Smooth muscle cell (in vitro differentiated cells): ENCODE data around the gene UNC13A. TPM values are rescaled to one million over a fixed set of nuclear protein-coding genes. Genes with fewer than 3 reads are reported as not detected.
A peak's percentile ranks its signal among the peaks of the same experiment; 100 is the strongest.

Source experiments
- DNase-seq: peaks from one replicate; lab custom pipeline; 2025; ENCODE audit not compliant: unreplicated experiment; lab: John Stamatoyannopoulos, UW
- H2AFZ ChIP-seq: fragments of 200-600 bp; sonication (generic); 2 replicates; pipeline ENCODE4 v1.6.0; 2016; ENCODE audit warnings: antibody characterized with exemption, low read depth, mild to moderate bottlenecking
- H3F3A ChIP-seq: fragments of 200-600 bp; sonication (generic); 2 replicates; pipeline ENCODE4 v1.6.0; 2017; ENCODE audit warnings: antibody characterized with exemption, low read depth
- H3K27ac ChIP-seq: fragments of 200-600 bp; sonication (generic); 2 replicates; pipeline ENCODE4 v1.5.1; 2016; ENCODE audit warnings: low read depth, mild to moderate bottlenecking
- H3K27me3 ChIP-seq: fragments of 200-600 bp; sonication (generic); 2 replicates; pipeline ENCODE4 v1.6.1; 2016; ENCODE audit warnings: low read depth, mild to moderate bottlenecking
- H3K36me3 ChIP-seq: fragments of 200-600 bp; sonication (generic); 2 replicates; pipeline ENCODE4 v1.5.1; 2016; ENCODE audit warnings: low read depth
- H3K4me1 ChIP-seq: fragments of 200-600 bp; sonication (generic); 2 replicates; pipeline ENCODE4 v1.5.1; 2016; ENCODE audit warnings: low read depth
- H3K4me2 ChIP-seq: fragments of 200-600 bp; sonication (generic); 2 replicates; pipeline ENCODE4 v1.6.0; 2016; ENCODE audit warnings: mild to moderate bottlenecking
- H3K4me3 ChIP-seq: fragments of 200-600 bp; sonication (generic); 2 replicates; pipeline ENCODE4 v1.5.1; 2016; ENCODE audit warnings: mild to moderate bottlenecking
- H3K79me2 ChIP-seq: fragments of 200-600 bp; sonication (generic); 2 replicates; pipeline ENCODE4 v1.6.0; 2016; ENCODE audit warnings: low read depth, mild to moderate bottlenecking
- H3K9ac ChIP-seq: fragments of 200-600 bp; sonication (generic); 2 replicates; pipeline ENCODE4 v1.6.0; 2016; ENCODE audit warnings: low read depth
- H3K9me3 ChIP-seq: fragments of 200-600 bp; sonication (generic); replicated peaks from 2 replicates; pipeline ENCODE4 v1.5.1; 2016; ENCODE audit warnings: low read depth
- H4K20me1 ChIP-seq: fragments of 200-600 bp; sonication (generic); 2 replicates; pipeline ENCODE4 v1.6.0; 2016; ENCODE audit warnings: low read depth
- CTCF ChIP-seq: fragments of 200-600 bp; sonication (generic); IDR thresholded peaks from 2 replicates; pipeline ENCODE4 v1.5.1; 2017; ENCODE audit warnings: borderline replicate concordance, mild to moderate bottlenecking, antibody characterized with exemption; ENCODE audit not compliant: insufficient read depth, poor library complexity, severe bottlenecking
- WGBS: methylation state at CpG from one replicate; pipeline ENCODE4 v1.1.7; 2016; ENCODE audit warnings: low lambda C conversion rate; 5-methylcytosine and 5-hydroxymethylcytosine counted together
- polyA plus RNA-seq: library from polyadenylated mRNA; unstranded; fragments of >200 nt; fragmentation: Nextera tagmentation; extraction: Ambion mirVana; gene quantifications from 2 replicates; pipeline ENCODE4 v1.2.1, GENCODE V29; 2016
- total RNA-seq: library from RNA; depleted of rRNA; stranded (reverse); fragments of >200 nt; gene quantifications from 2 replicates; pipeline ENCODE4 v1.2.3, GENCODE V29; 2014

The UNC13A gene
- total and polyA plus RNA-seq, 2 experiments from 2014 or later = 0.21 to 2.1 TPM

- TF ChIP-seq CTCF = no peak
- peaks cover 6% of the 10 kb centered on the region for H3K4me1 ChIP-seq
- H3K79me2 ChIP-seq = no peaks in the 10 kb centered on the region
- no peaks in the 10 kb centered on the region for H4K20me1 ChIP-seq
- peak overlapping the region; percentile 84 for H3K4me2 ChIP-seq
- H3K27ac ChIP-seq = no peak overlapping the region
- no peak overlapping the region for H2AFZ ChIP-seq
- no peak overlapping the region for H3K4me3 ChIP-seq
- no peak for DNase-seq
- no peaks in the 10 kb centered on the region for H3F3A ChIP-seq
- H3K9ac ChIP-seq = no peak overlapping the region
- no peaks in the 10 kb centered on the region for H3K36me3 ChIP-seq
- H3K27me3 ChIP-seq = peaks cover 26% of the 10 kb centered on the region
- WGBS = 80% methylated on average over 12 of the region's 15 CpGs
- no peaks in the 10 kb centered on the region for H3K9me3 ChIP-seq
These were observed 2.6 kb downstream of the UNC13A start for GRCh38 chr19:17685451-17686022.

- H4K20me1 ChIP-seq = no peaks in the 10 kb centered on the region
- H3K9me3 ChIP-seq = no peaks in the 10 kb centered on the region
- TF ChIP-seq CTCF = no peak
- H3K4me2 ChIP-seq = no peak overlapping the region
- DNase-seq = no peak
- H3K4me3 ChIP-seq = no peak overlapping the region
- no peaks in the 10 kb centered on the region for H3F3A ChIP-seq
- H2AFZ ChIP-seq = no peak overlapping the region
- 81% methylated on average over 4 of the region's 4 CpGs for WGBS
- peaks cover 26% of the 10 kb centered on the region for H3K27me3 ChIP-seq
- peaks cover 16% of the 10 kb centered on the region for H3K4me1 ChIP-seq
- H3K36me3 ChIP-seq = no peaks in the 10 kb centered on the region
- H3K27ac ChIP-seq = no peak overlapping the region
- no peaks in the 10 kb centered on the region for H3K79me2 ChIP-seq
- no peak overlapping the region for H3K9ac ChIP-seq
These were observed 3.9 kb downstream of the UNC13A start for GRCh38 chr19:17684256-17684655.

GRCh38 chr19:17683078-17683477 lies 5.1 kb downstream of the UNC13A start:
- Histone ChIP-seq H4K20me1 (no peaks in the 10 kb centered on the region), H3K79me2 (no peaks in the 10 kb centered on the region), H2AFZ (no peak overlapping the region), H3K9me3 (no peaks in the 10 kb centered on the region), H3K4me3 (no peak overlapping the region), H3K36me3 (no peaks in the 10 kb centered on the region), H3K4me1 (peaks cover 16% of the 10 kb centered on the region), H3K27me3 (peaks cover 21% of the 10 kb centered on the region), H3K4me2 (no peak overlapping the region), H3F3A (no peaks in the 10 kb centered on the region), H3K27ac (no peak overlapping the region), H3K9ac (no peak overlapping the region)
- no peak for TF ChIP-seq CTCF
- WGBS = 93% methylated on average over 4 of the region's 4 CpGs
- no peak for DNase-seq

- H3K4me1 ChIP-seq = peaks cover 16% of the 10 kb centered on the region
- no peak overlapping the region for H3K4me2 ChIP-seq
- H3K9me3 ChIP-seq = no peaks in the 10 kb centered on the region
- H4K20me1 ChIP-seq = no peaks in the 10 kb centered on the region
- H3F3A ChIP-seq = no peaks in the 10 kb centered on the region
- H2AFZ ChIP-seq = no peak overlapping the region
- peaks cover 13% of the 10 kb centered on the region for H3K27me3 ChIP-seq
- no peak overlapping the region for H3K4me3 ChIP-seq
- WGBS = 78% methylated on average over 5 of the region's 5 CpGs
- no peak for DNase-seq
- no peak overlapping the region for H3K27ac ChIP-seq
- no peak for TF ChIP-seq CTCF
- no peaks in the 10 kb centered on the region for H3K79me2 ChIP-seq
- no peak overlapping the region for H3K9ac ChIP-seq
- H3K36me3 ChIP-seq = no peaks in the 10 kb centered on the region
These were observed 5.9 kb downstream of the UNC13A start for GRCh38 chr19:17682273-17682672.
